Measurements from ENCODE around the gene LYST. TPM values are rescaled to one million over a fixed set of nuclear protein-coding genes. Genes with fewer than 3 reads are reported as not detected.

LYST gene
- total RNA-seq, 1 donor from 2014 or later, result 72.4 TPM

GRCh38 chr1:235702412-235702811 is 164.3 kb downstream of the LYST start:
- no peak for ATAC-seq

GRCh38 chr1:235697508-235697907 is 169.2 kb downstream of the LYST start:
- intact Hi-C loops (cut with DNase I), result no loop called here
- H3K36me3 ChIP-seq, result peaks cover 89% of the 10 kb centered on the region
- TF ChIP-seq, protein P1, sequence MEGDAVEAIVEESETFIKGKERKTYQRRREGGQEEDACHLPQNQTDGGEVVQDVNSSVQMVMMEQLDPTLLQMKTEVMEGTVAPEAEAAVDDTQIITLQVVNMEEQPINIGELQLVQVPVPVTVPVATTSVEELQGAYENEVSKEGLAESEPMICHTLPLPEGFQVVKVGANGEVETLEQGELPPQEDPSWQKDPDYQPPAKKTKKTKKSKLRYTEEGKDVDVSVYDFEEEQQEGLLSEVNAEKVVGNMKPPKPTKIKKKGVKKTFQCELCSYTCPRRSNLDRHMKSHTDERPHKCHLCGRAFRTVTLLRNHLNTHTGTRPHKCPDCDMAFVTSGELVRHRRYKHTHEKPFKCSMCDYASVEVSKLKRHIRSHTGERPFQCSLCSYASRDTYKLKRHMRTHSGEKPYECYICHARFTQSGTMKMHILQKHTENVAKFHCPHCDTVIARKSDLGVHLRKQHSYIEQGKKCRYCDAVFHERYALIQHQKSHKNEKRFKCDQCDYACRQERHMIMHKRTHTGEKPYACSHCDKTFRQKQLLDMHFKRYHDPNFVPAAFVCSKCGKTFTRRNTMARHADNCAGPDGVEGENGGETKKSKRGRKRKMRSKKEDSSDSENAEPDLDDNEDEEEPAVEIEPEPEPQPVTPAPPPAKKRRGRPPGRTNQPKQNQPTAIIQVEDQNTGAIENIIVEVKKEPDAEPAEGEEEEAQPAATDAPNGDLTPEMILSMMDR (IDR thresholded peaks at IDR 0.05), result no peak
- H3K27me3 ChIP-seq (ENCODE audit: low read depth), result no peaks in the 10 kb centered on the region
- no peak overlapping the region for H3K27ac ChIP-seq
- H3K9me3 ChIP-seq, result no peaks in the 10 kb centered on the region
- no peaks in the 10 kb centered on the region for H3K4me1 ChIP-seq
- no peak for DNase-seq
- no peak for ATAC-seq
- H3K4me3 ChIP-seq, result no peak overlapping the region

More at GRCh38 chr1:235702412-235702811, 164.3 kb downstream of the LYST start:
- intact Hi-C loops (cut with DNase I), result no loop called here
- Histone ChIP-seq H3K27me3 (ENCODE audit: low read depth) (no peaks in the 10 kb centered on the region), H3K4me3 (no peak overlapping the region), H3K36me3 (peaks cover 87% of the 10 kb centered on the region), H3K9me3 (no peaks in the 10 kb centered on the region), H3K4me1 (no peaks in the 10 kb centered on the region), H3K27ac (no peak overlapping the region)
- TF ChIP-seq, protein P1 (IDR thresholded peaks at IDR 0.05), result no peak
- no peak for DNase-seq

DNA sequence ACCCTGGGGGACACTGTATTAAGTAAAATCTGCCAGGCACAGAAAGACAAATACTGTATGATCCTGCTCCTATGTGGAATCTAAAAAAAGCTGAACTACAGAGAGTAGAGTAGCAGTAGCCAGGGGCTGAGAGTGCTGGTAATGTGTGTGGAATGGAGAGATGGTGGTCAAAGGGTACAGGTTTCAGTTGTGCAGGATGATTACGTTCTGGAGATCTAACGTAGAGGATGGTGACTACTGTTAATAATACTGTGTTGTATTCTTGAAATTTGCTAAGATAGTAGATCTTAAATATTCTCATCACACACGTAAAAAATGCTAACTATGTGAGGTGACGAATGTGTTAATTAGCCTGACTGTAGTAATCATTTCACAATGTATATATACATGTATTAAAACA is 177.3 kb downstream of the LYST start:
- no peak overlapping the region for H3K27ac ChIP-seq
- peaks cover 91% of the 10 kb centered on the region for H3K36me3 ChIP-seq
- H3K27me3 ChIP-seq (ENCODE audit: low read depth), result no peaks in the 10 kb centered on the region
- no peaks in the 10 kb centered on the region for H3K9me3 ChIP-seq
- DNase-seq (no peak), ATAC-seq (no peak)
- intact Hi-C loops (cut with DNase I), result no loop called here
- no peak overlapping the region for H3K4me3 ChIP-seq
- H3K4me1 ChIP-seq, result no peaks in the 10 kb centered on the region
- TF ChIP-seq, protein P1 (IDR thresholded peaks at IDR 0.05), result no peak

DNA sequence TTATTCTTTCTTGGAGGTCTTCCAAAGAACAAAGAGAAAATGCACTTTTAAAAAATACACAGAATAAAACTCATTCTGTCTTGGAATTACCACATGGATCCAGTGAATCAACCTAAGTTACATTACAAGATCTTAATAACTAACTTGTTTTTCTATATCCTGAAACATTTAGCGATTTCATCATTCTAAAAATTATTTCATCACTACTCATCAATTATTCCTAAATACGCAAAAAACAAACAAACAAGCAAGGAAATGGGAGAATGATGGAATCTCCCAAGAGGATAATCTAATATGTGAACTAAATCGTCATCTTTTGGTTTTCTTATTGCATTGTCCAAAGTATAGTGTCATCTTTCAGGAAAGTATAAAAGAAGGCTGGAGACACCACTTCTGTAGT is 178.6 kb downstream of the LYST start:
- Histone ChIP-seq H3K4me1 (no peaks in the 10 kb centered on the region), H3K4me3 (no peak overlapping the region), H3K36me3 (peaks cover 93% of the 10 kb centered on the region), H3K27ac (no peak overlapping the region), H3K27me3 (ENCODE audit: low read depth) (no peaks in the 10 kb centered on the region), H3K9me3 (no peaks in the 10 kb centered on the region)
- intact Hi-C loops (cut with DNase I), result no loop called here
- no peak for ATAC-seq
- TF ChIP-seq, protein P1 (IDR thresholded peaks at IDR 0.05), result no peak
- DNase-seq, result no peak

DNA sequence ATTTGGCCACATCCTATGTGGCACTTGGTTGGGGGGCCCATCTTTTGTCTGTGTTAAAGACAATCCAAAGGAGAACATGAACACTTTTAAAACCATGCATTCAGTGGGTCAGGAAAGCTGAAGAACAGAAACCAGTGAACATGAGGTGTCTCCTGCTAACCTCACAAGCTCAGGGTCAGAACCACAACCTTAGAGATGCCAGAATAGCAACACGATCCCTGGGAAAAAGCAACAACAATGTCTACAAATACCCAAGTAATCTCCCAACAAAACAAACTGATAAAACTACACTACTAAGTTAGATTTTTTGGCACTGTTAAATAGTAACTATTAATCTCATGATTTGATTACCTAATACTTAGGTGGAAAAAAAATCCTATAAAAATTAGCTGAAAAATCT is 183.1 kb downstream of the LYST start:
- peaks cover 76% of the 10 kb centered on the region for H3K36me3 ChIP-seq
- DNase-seq (no peak), ATAC-seq (no peak)
- no peaks in the 10 kb centered on the region for H3K27me3 ChIP-seq (ENCODE audit: low read depth)
- TF ChIP-seq, protein P1 (IDR thresholded peaks at IDR 0.05), result no peak
- H3K4me3 ChIP-seq, result no peak overlapping the region
- H3K27ac ChIP-seq, result no peak overlapping the region
- no peaks in the 10 kb centered on the region for H3K9me3 ChIP-seq
- intact Hi-C loops (cut with DNase I), result no loop called here
- H3K4me1 ChIP-seq, result no peaks in the 10 kb centered on the region

DNA sequence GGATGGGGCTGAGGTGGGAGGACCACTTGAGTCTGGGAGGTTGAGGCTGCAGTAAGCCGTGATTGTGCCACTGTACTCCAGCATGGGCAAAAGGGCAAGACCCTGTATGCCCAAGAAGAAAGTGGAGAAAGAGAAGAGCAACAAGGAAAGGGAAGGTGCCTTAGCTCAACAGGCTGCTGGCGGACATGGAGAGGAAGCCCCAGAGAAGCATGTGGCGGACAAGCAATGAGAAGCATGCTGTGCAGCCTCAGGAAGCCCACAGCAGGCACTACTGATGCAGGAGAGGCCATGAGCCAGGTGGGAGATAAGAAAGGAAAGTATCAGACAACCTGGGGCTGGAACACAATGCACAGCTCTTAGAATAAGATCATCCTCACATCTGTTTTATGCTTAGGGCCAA is 184.5 kb downstream of the LYST start:
- intact Hi-C loops (cut with DNase I), result no loop called here
- no peak for DNase-seq
- Histone ChIP-seq H3K27me3 (ENCODE audit: low read depth) (no peaks in the 10 kb centered on the region), H3K4me1 (no peaks in the 10 kb centered on the region), H3K9me3 (no peaks in the 10 kb centered on the region), H3K36me3 (peaks cover 68% of the 10 kb centered on the region), H3K27ac (no peak overlapping the region), H3K4me3 (no peak overlapping the region)
- TF ChIP-seq, protein P1 (IDR thresholded peaks at IDR 0.05), result no peak
- no peak for ATAC-seq
